Measurements from ENCODE around the gene HAGHL.

The HAGHL gene

DNA sequence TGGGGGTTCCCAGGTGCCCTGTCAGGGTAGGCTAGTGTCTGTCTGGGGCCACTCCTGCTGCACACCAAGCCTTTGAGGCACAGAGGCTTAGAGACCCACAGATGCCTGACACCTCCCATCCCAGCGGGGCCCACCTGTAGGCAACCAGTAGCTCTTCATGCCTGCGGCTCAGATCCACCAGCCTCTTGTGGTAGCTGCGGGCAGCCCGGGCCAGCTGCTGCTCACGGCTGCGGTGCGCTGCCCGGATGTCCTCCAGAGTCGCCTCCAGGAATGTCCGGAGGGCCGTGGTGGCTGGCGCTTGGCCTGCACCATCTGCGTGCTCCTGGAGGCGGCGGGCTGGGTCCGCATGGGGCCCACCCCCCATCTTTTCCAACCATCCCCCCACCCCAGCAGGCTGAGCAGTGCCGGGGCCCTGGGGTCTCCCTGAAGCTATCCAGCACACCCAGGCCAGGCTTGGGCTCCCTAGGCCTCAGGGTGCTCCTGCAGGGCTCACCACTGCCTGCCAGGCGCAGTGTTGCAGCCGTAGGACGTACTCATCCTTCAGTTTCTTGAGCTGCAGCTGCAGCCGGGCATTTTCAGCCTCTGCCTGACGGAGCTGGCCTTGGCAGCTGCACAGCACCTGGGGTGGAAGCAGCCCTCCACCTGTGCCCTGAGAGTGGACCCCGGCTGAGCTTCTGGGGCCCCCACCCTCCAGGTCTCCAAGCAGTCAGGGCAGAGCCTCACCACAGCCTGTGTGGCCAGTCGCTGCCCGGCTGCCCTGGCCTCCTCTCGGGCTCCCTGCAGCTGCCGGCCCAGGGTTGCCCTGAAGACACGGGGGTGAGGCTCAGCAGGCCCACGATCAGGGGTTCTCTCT, 2.5 kb upstream of the HAGHL start (continued):
- TF ChIP-seq, protein P1, sequence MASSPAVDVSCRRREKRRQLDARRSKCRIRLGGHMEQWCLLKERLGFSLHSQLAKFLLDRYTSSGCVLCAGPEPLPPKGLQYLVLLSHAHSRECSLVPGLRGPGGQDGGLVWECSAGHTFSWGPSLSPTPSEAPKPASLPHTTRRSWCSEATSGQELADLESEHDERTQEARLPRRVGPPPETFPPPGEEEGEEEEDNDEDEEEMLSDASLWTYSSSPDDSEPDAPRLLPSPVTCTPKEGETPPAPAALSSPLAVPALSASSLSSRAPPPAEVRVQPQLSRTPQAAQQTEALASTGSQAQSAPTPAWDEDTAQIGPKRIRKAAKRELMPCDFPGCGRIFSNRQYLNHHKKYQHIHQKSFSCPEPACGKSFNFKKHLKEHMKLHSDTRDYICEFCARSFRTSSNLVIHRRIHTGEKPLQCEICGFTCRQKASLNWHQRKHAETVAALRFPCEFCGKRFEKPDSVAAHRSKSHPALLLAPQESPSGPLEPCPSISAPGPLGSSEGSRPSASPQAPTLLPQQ (tag by site-specific recombination; IDR thresholded peaks at IDR 0.05), result peak; percentile 98
- peak; percentile 95 for TF ChIP-seq ZFP69B (tag by site-specific recombination; IDR thresholded peaks at IDR 0.05)
- TF ChIP-seq GLI2 (tag by site-specific recombination; IDR thresholded peaks at IDR 0.05; ENCODE audit: borderline replicate concordance, low read depth), result no peak

DNA sequence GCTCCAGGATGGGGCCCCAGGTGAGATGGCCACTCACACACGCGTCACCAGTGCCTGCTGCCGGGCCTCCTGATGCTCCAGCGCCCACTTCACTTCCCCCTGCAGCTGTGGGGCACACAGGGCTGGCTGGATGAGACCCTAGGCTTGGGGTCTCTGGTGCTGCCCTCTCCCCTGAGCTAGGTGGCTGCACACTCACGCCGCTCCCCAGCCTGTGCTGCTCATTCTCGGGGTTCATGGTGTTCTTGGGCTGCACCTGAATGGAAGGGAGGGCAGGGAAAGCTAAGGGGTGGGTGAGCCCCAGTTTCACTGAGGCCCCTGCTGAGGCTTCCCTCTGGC, 1.9 kb upstream of the HAGHL start:
- peaks cover 9% of the 10 kb centered on the region for H3K4me1 ChIP-seq (ENCODE audit: control insufficient read depth, insufficient read depth, low read length)
- H3K9me3 ChIP-seq (ENCODE audit: control insufficient read depth, insufficient read depth, low read depth, low read length), result no peaks in the 10 kb centered on the region
- ChIA-PET POLR2A (interaction anchor here (1.3 to 2.1 kb wide), 5 partner anchors 9 to 76 kb away, joined by 3 to 8 read pairs (median 4); partner anchors contain the start of genes GNG13, METRN and WDR24), CTCF (interaction anchor here (1.3 to 4.8 kb wide), 2 partner anchors 12 to 21 kb away, joined by 4 to 38 read pairs; partner anchors contain the start of gene METRN)
- no peak overlapping the region for H3K4me3 ChIP-seq (ENCODE audit: low read depth, low read length)
- TF ChIP-seq ZNF391 (tag by site-specific recombination; IDR thresholded peaks at IDR 0.05; ENCODE audit: borderline replicate concordance, low read depth), result no peak
- peak; percentile 19 for TF ChIP-seq ZIC2 (tag by site-specific recombination; IDR thresholded peaks at IDR 0.05)
- H3K36me3 ChIP-seq (ENCODE audit: control insufficient read depth in 2 of 2, insufficient read depth in 1 of 2, low read length in 2 of 2), result peaks cover 0 to 5% of the 10 kb centered on the region in 2 experiments; a peak in 1 of 3 replicates
- H3K27ac ChIP-seq (ENCODE audit: extremely low read depth, low read depth, low read length), result no peak overlapping the region

DNA sequence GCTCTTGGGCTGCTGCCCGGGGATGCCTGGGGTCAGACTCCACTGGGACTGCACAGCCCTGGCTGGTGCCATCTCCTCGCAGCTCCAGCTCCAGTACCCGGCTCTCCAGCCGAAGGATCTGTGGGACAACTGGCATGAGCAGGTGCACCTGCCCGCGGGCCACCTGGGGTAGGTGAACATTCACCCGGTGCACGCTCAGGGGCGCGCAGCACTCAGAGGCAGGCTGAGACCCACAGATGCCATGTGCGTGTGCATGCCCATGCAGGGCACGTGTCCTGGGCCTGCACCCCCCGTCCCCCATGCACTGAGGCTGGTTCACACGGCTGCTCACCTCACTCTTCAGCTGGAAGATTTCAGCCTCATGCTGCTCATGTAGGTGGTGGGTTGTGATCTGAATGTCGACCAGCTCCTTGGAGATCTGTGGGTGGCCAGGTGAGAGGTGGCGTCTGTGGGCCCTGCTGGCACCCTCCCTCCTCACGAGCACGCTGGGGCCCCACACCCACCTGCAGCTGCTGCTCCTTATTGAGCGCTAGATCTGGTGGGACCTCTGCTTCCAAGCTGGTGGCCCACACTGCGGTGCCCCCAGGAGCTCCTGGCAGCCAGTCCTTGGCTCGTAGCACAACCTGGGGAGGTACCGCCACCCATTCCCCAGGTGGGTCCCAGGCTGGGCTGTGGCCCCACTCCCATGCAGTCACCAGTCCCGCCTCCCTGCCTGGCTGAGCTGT, 1.3 kb upstream of the HAGHL start:
- H3K36me3 ChIP-seq (ENCODE audit: control insufficient read depth in 2 of 2, insufficient read depth in 1 of 2, low read length in 2 of 2), result peaks cover 0 to 9% of the 10 kb centered on the region in 2 experiments; a peak in 1 of 3 replicates
- H3K4me3 ChIP-seq (ENCODE audit: low read depth, low read length), result no peak overlapping the region
- H3K4me1 ChIP-seq (ENCODE audit: control insufficient read depth, insufficient read depth, low read length), result peaks cover 7% of the 10 kb centered on the region; the same call in 1 of the 2 replicates
- TF ChIP-seq KLF8 (tag by site-specific recombination; IDR thresholded peaks at IDR 0.05) (0 out of 2 replicates have a peak, but pooled peaks have one; percentile 10), ZNF548 (tag by site-specific recombination; IDR thresholded peaks at IDR 0.05) (no peak), ZNF664 (tag by site-specific recombination; IDR thresholded peaks at IDR 0.05) (no peak), ZFHX2 (tag by site-specific recombination; conservative IDR thresholded peaks at IDR 0.05) (peak; percentile 91), KLF10 (tag by site-specific recombination; IDR thresholded peaks at IDR 0.05) (no peak), ZEB2 (tag by site-specific recombination; IDR thresholded peaks at IDR 0.05) (peak; percentile 55; the same call in 1 of the 2 replicates), GLIS1 (tag by site-specific recombination; IDR thresholded peaks at IDR 0.05) (peak; percentile 90), EGR2 (tag by site-specific recombination; IDR thresholded peaks at IDR 0.05; ENCODE audit: low read depth) (peak; percentile 91), GLIS2 (tag by site-specific recombination; IDR thresholded peaks at IDR 0.05) (peak; percentile 59), ZFP69B (tag by site-specific recombination; IDR thresholded peaks at IDR 0.05) (peak; percentile 67; the same call in 1 of the 2 replicates)
- TF ChIP-seq, protein P1 (tag by site-specific recombination; IDR thresholded peaks at IDR 0.05), result peak; percentile 27; the same call in 1 of the 2 replicates
- TF ChIP-seq, protein P2, sequence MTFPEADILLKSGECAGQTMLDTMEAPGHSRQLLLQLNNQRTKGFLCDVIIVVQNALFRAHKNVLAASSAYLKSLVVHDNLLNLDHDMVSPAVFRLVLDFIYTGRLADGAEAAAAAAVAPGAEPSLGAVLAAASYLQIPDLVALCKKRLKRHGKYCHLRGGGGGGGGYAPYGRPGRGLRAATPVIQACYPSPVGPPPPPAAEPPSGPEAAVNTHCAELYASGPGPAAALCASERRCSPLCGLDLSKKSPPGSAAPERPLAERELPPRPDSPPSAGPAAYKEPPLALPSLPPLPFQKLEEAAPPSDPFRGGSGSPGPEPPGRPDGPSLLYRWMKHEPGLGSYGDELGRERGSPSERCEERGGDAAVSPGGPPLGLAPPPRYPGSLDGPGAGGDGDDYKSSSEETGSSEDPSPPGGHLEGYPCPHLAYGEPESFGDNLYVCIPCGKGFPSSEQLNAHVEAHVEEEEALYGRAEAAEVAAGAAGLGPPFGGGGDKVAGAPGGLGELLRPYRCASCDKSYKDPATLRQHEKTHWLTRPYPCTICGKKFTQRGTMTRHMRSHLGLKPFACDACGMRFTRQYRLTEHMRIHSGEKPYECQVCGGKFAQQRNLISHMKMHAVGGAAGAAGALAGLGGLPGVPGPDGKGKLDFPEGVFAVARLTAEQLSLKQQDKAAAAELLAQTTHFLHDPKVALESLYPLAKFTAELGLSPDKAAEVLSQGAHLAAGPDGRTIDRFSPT (tag by site-specific recombination; IDR thresholded peaks at IDR 0.05), result peak; percentile 21; the same call in 1 of the 2 replicates
- H3K9me3 ChIP-seq (ENCODE audit: control insufficient read depth, insufficient read depth, low read depth, low read length), result no peaks in the 10 kb centered on the region
- ChIA-PET POLR2A (interaction anchor here (0.6 to 2.1 kb wide), 7 partner anchors 9 to 1452 kb away, joined by 3 to 8 read pairs (median 4); partner anchors contain the start of genes JMJD8, METRN and WDR24), CTCF (interaction anchor here (1.3 to 4.8 kb wide), 2 partner anchors 12 to 20 kb away, joined by 4 to 38 read pairs; partner anchors contain the start of gene METRN)
- no peak overlapping the region for H3K27ac ChIP-seq (ENCODE audit: extremely low read depth, low read depth, low read length)

All from HEK293 (cell line).